Stimulated activated CD4-positive, alpha-beta T cell treated with anti-CD3 and anti-CD28 coated beads, Interleukin-1b, Interleukin-23, amount 100 ng/mL, for 48 hours (primary cell): ENCODE measurements around the gene PPP1R37.

ENCODE experiments used
- DNase-seq: peaks from one replicate; pipeline ENCODE4 v3.0.0-alpha.2; 2020

Gene PPP1R37

DNA sequence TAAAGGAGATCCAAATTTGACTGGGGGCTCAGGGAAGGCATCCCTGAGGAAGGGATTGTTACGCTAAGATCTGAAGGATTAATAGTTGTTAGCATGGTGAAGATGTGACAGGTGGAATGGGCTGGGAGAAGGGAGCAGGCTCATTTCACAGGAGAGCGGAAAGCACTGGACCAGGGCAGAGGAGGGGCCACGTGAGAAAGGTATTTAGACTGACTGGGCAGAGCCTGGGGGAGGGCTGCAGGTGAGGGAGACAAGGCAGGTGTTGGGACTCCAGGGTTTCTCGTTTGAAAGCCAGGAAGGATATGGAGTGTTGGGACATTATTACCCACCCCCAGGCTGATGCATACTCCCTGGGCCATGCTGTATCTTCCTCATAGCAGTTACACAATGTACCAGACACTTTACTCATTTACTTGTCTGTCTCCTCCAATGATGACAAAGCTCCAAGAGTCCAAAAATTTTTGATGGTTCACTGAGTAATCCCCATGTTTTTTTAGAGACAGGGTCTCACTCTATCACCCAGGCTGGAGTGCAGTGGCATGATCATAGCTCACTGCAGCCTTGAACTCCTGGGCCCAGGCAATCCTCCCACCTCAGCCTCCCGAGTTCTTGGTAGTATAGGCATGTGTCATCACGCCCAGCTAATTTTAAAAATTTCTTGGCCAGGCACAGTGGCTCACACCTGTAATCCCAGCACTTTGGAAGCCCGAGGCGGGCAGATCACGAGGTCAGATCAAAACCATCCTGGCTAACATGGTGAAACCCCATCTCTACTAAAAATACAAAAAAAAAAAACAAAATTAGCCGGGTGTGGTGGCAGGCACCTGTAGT is 82.8 kb downstream of the PPP1R37 start:
- no peak for DNase-seq

DNA sequence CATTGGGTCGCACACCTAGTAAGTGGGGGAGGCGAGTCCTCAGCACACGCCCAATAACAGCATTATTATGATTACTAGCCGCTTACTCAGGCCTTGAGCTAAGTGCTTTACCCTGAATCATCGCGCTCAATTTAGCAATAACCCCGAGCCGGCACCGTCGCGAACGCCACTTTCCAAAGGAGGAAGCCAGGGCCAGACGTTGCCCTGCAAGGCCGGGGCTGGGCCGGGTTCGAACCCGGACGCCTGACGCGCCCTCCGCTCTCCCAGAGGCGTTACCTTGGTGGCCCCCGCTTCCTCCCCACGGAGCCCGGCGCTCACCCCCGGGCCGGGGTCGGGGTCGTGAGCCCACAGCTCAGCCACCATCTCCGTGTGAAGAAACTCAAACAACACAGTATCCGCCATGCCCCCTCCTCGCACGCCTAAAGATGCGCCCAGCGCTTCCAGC is 84.9 kb downstream of the PPP1R37 start, which contains the start of gene TRAPPC6A:
TSS of gene TRAPPC6A (minus strand) at position 421 of the 445 bp plus-strand sequence. CDS start at position 402, 19 bp downstream.
- no peak for DNase-seq

DNA sequence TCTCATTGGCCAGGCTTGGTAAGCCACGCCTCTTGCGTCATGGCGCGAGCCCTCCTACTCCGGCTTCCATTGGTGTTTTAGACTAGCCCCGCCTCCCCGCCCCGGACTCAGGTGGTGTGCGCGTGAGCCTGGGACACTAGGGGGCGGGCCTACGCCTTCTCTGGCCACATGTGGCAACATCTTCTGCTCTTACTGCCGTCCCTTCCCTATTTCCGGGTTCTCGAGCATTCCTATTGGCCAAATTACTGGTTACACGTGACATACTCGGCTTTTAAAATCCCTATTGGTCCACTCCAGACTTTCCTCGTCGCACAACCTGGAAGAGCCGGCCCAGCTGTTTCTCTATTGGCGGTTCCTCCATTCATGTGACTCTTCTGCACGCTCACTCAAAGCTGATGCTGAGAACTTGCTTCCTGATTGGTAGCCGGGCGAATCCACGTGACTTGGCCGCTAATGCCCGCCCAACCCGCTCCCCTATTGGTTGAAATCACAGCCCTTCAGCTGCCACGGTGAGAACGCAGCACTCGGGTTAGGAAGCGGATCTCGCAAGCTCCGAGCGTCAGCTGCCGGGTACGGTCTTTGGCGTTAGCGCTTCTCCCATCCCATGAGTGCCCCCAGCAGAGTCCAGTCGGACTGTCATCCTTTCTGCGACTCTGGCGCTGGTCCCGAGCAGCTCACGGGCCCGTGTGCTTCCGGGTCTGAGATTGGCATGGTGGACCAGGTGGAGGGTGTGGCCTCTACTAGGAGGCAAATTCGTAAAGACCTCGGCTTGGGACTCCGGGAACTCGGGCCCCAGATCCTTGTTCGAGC is 85.5 kb downstream of the PPP1R37 start, which contains the start of gene BLOC1S3:
TSS of gene BLOC1S3 (plus strand) at position 523 of the 810 bp plus-strand sequence. CDS start 513 bp downstream, outside the sequence.
- peak; percentile 100 for DNase-seq

DNA sequence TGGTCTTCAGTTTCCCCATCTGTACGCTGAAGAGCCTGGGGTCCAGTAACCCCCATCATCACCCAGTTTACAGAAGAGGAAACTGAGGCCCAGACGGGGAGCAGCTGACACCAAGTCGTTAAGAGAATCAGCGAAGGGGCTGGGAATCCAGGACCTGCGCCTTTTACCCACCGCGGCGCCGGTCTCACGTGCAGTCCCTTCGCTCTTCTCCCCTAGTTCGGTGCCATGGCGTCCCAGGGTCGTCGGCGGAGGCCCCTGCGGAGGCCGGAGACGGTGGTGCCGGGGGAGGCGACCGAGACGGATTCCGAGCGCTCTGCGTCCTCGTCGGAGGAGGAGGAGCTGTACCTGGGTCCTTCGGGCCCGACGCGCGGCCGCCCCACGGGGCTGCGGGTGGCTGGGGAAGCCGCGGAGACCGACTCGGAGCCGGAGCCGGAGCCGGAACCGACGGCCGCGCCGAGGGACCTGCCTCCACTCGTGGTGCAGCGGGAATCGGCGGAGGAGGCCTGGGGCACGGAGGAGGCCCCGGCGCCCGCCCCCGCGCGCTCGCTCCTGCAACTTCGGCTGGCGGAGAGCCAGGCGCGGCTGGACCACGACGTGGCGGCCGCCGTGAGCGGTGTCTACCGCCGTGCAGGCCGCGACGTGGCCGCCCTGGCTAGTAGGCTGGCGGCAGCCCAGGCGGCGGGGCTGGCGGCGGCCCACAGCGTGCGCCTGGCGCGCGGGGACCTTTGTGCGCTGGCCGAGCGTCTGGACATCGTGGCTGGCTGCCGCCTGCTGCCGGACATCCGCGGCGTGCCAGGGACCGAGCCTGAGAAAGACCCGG is 86.3 kb downstream of the PPP1R37 start:
- DNase-seq = peak; percentile 42

DNA sequence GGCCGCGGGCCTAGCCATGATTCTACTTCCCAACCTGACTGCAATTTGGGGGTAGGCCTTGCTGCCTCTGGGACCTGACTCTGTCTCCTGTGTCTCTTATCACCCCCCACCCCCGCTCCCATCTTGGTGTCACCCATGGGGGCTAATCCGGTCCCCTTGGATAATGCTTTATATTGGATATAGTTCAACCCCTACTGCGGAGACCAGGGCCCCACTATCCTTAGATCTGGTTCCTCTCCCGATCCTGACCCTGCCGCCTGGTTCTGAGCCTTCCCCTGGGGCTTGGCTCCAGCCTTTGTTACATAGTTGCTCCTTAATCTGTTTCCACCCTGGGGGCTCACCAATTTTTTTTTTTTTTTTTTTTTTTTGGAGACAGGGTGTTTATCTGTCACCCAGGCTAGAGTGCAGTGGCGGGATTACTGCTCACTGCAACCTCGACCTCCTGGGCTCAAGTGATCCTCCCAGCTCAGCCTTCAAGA is 87.0 kb downstream of the PPP1R37 start:
- DNase-seq = no peak

DNA sequence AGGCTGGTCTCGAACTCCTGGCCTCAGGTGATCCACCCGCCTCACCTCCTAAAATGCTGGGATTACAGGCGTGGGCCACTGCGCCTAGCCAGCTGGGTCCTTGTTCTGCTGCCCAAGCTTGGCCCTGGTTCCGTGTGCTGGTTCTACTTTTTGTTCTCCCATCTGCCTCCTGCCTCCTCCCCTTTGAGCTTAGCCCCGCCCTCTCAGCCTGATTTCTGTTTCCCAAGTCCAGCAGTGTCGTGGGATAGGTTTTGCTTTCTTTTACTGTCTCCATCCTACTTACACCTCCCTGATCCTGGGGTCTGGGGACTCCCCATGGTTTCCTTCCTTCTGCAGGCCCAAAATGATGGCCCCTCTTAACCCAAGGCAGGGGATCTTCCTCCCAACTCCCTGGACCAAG is 88.0 kb downstream of the PPP1R37 start:
- no peak for DNase-seq

DNA sequence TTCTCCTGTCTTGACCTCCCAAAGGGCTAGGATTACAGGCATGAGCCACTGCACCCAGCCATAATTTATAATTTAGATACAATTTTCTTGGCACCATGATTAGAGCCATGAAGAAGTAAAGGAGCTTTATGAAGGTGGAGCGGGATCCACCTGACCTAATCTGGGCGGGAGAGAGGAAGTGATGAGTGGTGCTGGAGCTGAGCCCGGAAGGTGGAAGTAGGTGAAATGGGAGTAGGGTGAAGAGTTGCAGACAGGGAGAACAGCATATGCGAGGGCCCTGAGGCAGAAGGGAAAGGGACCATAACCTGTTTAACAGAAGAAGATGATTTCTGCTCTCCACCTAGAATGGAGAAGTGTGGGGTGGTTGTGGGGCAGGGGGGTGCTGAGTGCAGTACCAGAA is 89.8 kb downstream of the PPP1R37 start:
- DNase-seq = no peak

DNA sequence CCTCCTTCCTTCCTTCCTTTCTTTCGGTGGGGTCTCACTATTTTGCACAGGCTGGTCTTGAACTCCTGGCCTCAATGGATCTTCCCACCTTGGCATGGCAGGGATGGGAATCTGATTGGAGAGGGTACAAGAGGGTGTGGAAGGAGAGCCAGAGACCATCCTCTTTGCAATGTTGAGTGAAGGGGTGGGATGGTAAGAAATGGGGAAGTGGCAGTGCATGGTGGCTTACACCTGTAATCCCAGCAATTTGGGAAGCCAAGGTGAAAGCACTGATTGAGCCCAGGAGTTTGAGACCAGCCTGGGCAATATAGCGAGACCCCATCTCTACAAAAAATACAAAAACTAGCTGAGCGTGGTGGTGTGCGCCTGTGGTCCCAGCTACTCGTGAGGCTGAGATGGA is 91.1 kb downstream of the PPP1R37 start:
- no peak for DNase-seq

DNA sequence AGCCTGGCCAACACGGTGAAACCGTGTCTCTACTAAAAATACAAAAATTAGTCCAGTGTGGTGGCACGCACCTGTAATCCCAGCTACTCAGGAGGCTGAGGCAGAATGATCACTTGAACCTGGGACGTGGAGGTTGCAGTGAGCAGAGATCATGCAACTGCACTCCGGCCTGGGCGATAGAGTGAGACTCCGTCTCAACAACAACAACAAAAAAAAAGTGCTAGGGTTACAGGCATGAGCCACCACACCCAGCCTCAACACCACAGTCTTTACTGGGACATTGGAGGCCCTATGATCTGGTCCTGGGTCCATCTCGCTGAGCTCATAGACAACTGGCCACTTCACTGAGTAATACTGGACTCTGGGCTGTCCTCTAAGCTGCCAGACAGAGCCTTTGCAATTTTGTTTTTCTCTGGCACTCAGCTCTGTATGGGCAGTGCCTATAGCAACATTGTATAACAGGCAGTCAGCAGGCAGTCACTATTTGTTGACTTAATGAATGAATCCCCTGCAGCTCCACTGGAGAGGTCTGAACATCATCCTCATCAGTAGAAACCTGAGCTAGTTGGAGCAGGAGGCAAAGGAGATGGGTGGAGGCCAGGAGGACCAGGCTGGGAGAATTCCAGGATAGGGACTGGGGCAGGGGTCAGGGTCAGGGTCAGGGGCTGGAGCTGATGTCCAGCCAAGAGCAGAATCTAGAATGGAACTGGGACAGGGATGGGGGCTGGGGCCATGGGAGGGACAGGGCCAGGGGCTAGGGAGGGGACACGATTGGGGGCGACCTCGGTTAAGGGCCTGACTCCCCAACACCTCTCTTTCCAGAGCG is 93.7 kb downstream of the PPP1R37 start:
- no peak for DNase-seq

DNA sequence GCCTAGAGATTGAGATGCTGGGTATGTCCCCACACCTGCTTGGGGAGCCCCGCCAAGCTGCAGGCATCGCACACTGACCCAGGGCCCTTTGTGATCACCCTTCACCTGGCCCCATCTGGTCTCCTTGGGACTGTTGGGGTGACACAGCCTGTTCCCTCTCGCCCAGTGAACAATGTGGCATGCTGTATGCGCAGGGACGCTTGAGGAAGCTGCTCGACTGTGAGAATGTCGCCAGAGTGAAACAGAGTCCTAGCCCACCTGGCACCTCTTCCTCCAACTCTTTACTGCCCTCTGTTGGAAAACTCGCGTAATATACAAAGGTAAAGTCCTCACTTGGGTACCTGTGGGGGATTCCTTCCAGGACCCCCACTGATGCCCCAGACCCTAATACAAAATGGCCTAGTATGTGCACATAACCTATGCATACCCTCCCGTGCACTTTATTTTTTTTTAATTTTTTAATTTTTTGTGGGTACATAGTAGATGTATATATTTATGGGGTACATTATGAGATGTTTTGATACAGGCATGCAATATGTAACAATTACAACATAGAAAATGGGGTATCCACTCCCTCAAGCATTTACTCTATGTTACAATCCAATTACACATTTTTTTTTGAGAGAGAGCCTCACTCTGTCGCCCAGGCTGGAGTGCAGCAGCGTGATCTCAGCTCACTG is 94.6 kb downstream of the PPP1R37 start:
- DNase-seq = no peak

DNA sequence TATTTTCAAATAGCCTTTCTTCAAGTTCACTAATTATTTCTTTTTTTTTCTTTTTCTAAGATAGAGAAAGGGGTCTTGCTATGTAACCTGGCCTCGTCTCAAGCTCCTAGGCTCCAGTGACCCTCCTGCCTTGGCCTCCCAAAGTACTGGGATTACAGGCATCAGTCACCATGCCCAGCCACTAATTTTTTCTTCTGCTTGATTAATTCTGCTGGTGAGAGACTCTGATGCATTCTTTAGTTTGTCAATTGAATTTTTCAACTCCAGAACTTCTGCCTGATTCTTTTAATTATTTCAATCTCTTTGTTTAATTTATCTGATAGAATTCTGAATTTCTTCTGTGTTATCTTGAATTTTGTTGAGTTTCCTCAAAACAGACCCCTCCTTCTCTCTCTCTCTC is 97.0 kb downstream of the PPP1R37 start:
- DNase-seq = no peak

DNA sequence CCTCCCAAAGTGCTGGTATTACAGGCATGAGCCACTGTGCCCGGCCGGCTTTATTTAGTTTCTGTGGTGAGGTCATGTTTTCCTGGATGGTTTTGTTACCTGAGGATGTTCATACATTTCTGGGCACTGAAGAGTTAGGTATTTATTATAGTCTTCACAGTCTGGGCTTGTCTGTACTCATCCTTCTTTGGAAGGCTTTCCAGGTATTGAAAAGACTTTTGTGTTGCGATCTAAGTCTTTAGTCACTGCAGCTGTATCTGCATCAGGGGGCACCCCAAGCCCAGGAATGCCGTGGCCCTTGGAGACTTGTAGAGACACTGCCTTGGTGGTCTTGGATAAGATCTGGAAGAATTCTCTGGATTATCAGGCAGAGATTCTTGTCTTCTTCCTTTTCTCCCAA is 98.4 kb downstream of the PPP1R37 start:
- no peak for DNase-seq

DNA sequence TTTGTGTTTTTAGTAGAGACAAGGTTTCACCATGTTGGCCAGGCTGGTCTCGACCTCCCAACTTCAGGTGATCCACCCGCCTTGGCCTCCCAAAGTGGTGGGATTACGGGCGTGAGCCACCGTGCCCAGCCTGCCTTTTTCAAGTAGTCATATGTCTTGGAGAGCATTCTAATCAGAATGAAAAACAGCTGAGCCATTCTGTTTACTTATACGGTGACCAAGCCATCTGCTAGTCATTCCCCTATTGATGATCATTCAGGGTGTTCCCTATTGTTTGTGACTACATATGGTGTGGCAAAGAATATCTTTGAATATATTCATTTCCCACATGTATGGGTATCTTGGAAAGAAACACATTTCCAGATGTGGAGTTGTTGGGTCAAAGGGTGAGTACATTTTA is 102.8 kb downstream of the PPP1R37 start:
- no peak for DNase-seq
